Dedifferentiated amniotic fluid mesenchymal stem cell (primary cell): ENCODE results near the gene EFNA2.

Experiments used
- DNase-seq: peaks from one replicate; pipeline ENCODE4 v3.0.0-alpha.2; 2016; ENCODE audit errors: extremely low spot score

Gene EFNA2

GRCh38 chr19:1272423-1273262 is 13.0 kb upstream of the EFNA2 start:
- no peak for DNase-seq

- DNase-seq = no peak
Measured at GRCh38 chr19:1273263-1274041, 12.2 kb upstream of the EFNA2 start.

- DNase-seq = no peak
Measured at GRCh38 chr19:1274081-1274851, 11.4 kb upstream of the EFNA2 start.

GRCh38 chr19:1274852-1275259 is 10.8 kb upstream of the EFNA2 start:
- DNase-seq = no peak

GRCh38 chr19:1275260-1275975 is 10.3 kb upstream of the EFNA2 start, which contains the start of gene FAM174C:
Gene FAM174C (plus strand): TSS chr19:1275530. CDS start chr19:1275550, 20 bp downstream.
- DNase-seq = peak; percentile 94

- no peak for DNase-seq
Measured at GRCh38 chr19:1275976-1276627, 9.6 kb upstream of the EFNA2 start.

- no peak for DNase-seq
Measured at GRCh38 chr19:1276628-1277022, 9.0 kb upstream of the EFNA2 start.

- no peak for DNase-seq
Measured at GRCh38 chr19:1277061-1277460, 8.6 kb upstream of the EFNA2 start.

- DNase-seq = no peak
Measured at GRCh38 chr19:1278074-1278473, 7.6 kb upstream of the EFNA2 start.

GRCh38 chr19:1278713-1279660 is 6.7 kb upstream of the EFNA2 start:
- DNase-seq = no peak

- DNase-seq = peak; percentile 71
Measured at GRCh38 chr19:1279782-1280341, 5.8 kb upstream of the EFNA2 start.

- DNase-seq = no peak
Measured at GRCh38 chr19:1280636-1281568, 4.8 kb upstream of the EFNA2 start.

GRCh38 chr19:1281569-1282287 is 3.9 kb upstream of the EFNA2 start:
- DNase-seq = no peak

GRCh38 chr19:1282588-1283206 is 3.0 kb upstream of the EFNA2 start:
- DNase-seq = no peak

GRCh38 chr19:1283207-1283916 is 2.3 kb upstream of the EFNA2 start:
- DNase-seq = no peak

GRCh38 chr19:1283917-1284292 is 1.8 kb upstream of the EFNA2 start:
- no peak for DNase-seq
